Suprapubic skin (tissue), 4 donors: ENCODE results near the gene AEBP1.

Experiments used
- CTCF ChIP-seq, 2 donors: fragments of 200-600 bp in 1 of 2; fragments of 450-650 bp in 1 of 2; sonication (generic) in 1 of 2; IDR thresholded peaks; one replicate each; pipeline ENCODE4 v1.5.1; 2016 to 2019; ENCODE audit warnings: antibody characterized with exemption in 2 of 2, mild to moderate bottlenecking in 1 of 2, moderate library complexity in 1 of 2
- EP300 ChIP-seq: sonication (generic); formaldehyde crosslinking; IDR thresholded peaks from one replicate; pipeline ENCODE4 v1.6.1; 2017; ENCODE audit warnings: antibody characterized with exemption
- POLR2A ChIP-seq, 2 donors: fragments of 450-650 bp; IDR thresholded peaks; one replicate each; pipeline ENCODE4 v1.6.1; 2017; ENCODE audit warnings: antibody characterized with exemption in 2 of 2, mild to moderate bottlenecking in 2 of 2, moderate library complexity in 2 of 2
- POLR2AphosphoS5 ChIP-seq, 3 donors: sonication (generic); formaldehyde crosslinking; IDR thresholded peaks; one replicate each; pipeline ENCODE4 v1.6.1; 2017; ENCODE audit warnings: antibody characterized with exemption in 3 of 3

DNA sequence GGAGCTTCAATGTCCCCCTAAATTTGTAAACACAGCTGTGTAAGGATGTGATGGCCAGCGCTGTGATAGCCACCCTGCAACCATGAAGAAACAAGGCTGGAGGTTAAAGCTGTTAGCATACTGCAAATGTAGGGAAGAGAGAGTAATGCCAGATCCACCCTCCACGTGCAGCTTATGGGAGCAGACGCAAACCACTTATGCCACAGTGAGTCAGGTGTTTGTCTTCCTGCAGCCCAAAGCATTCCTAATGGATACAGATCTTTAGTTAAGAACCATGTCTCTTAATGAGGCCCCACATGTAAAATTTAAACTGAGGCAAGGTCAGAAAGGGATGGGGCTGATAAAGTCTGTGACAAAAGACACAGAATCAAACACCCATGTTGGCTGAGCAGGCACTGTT lies 50.6 kb downstream of the AEBP1 start:
- TF ChIP-seq POLR2A (IDR thresholded peaks at IDR 0.05) (no peak), CTCF (IDR thresholded peaks at IDR 0.05) (no peak), POLR2AphosphoS5 (IDR thresholded peaks at IDR 0.05) (no peak), EP300 (no peak)
